Sciatic nerve (tissue), 2 donors: ENCODE measurements around the gene SLC38A2. TPM values are rescaled to one million over a fixed set of nuclear protein-coding genes. Genes with fewer than 3 reads are reported as not detected.

Experiments
- ATAC-seq: fragments of 200-7000 bp; cut with Tn5 transposase; one replicate; pipeline ENCODE4 v1.9.1; 2020; ENCODE audit warnings: mild to moderate bottlenecking, moderate library complexity
- DNase-seq: peaks from one replicate; pipeline ENCODE4 v3.0.0-alpha.2; 2020; ENCODE audit warnings: low spot score
- intact Hi-C: fragments of 100-400 bp; cut with DNase I; formaldehyde crosslinking; loops from one replicate; pipeline ENCODE4 v1.14.2; 2022
- total RNA-seq: library from RNA; stranded (reverse); fragmentation: NEBNext Ultra II Directional; extraction: Animal tissue kit (Norgen Biotek cat#: 25700); gene quantifications from one replicate; pipeline ENCODE4 v1.2.1, GENCODE V29; 2021
- donor health status: DM: no; HTN: no; CAD: no.
- donor health status: DM: no; HTN: no; CAD: no.

Gene SLC38A2
- total RNA-seq, 1 donor from 2014 or later: 285 TPM

GRCh38 chr12:46380022-46380796, 7.6 kb upstream of the SLC38A2 start:
- intact Hi-C loops: loop anchor here (5.0 kb wide), 1 partner anchor 648 kb away; no protein-coding TSS in a partner anchor
- DNase-seq: no peak
- ATAC-seq: no peak

GRCh38 chr12:46379352-46379751, 6.8 kb upstream of the SLC38A2 start:
- no peak for ATAC-seq
- no peak for DNase-seq
- intact Hi-C loops: no loop called here

- ATAC-seq: no peak
- DNase-seq: no peak
- intact Hi-C loops: no loop called here
Measured at GRCh38 chr12:46378530-46378929, 6.0 kb upstream of the SLC38A2 start.

- intact Hi-C loops: no loop called here
- no peak for DNase-seq
- no peak for ATAC-seq
Measured at GRCh38 chr12:46377678-46378077, 5.1 kb upstream of the SLC38A2 start.

- DNase-seq (no peak), ATAC-seq (no peak)
- intact Hi-C loops: no loop called here
Measured at GRCh38 chr12:46376579-46376978, 4.0 kb upstream of the SLC38A2 start.

GRCh38 chr12:46374711-46375110, 2.1 kb upstream of the SLC38A2 start:
- intact Hi-C loops: no loop called here
- no peak for ATAC-seq
- DNase-seq: no peak

GRCh38 chr12:46374310-46374709, 1.7 kb upstream of the SLC38A2 start:
- ATAC-seq (no peak), DNase-seq (no peak)
- intact Hi-C loops: no loop called here

GRCh38 chr12:46373301-46374296, 1.0 kb upstream of the SLC38A2 start:
- ATAC-seq (peak; percentile 29), DNase-seq (peak; percentile 81)
- intact Hi-C loops: no loop called here

- ATAC-seq (peak; percentile 58), DNase-seq (peak; percentile 82)
- intact Hi-C loops: no loop called here
Measured at GRCh38 chr12:46371718-46372543, 642 bp downstream of the SLC38A2 start.

- ATAC-seq (peak; percentile 86), DNase-seq (peak; percentile 95)
- intact Hi-C loops: no loop called here
Measured at GRCh38 chr12:46370792-46371717, 1.5 kb downstream of the SLC38A2 start.

GRCh38 chr12:46370380-46370734, 2.2 kb downstream of the SLC38A2 start:
- no peak for DNase-seq
- intact Hi-C loops: no loop called here
- ATAC-seq: no peak

GRCh38 chr12:46369474-46370379, 2.8 kb downstream of the SLC38A2 start:
- ATAC-seq: no peak
- intact Hi-C loops: no loop called here
- DNase-seq: no peak

GRCh38 chr12:46369095-46369473, 3.5 kb downstream of the SLC38A2 start:
- DNase-seq (no peak), ATAC-seq (no peak)
- intact Hi-C loops: no loop called here

GRCh38 chr12:46368684-46369083, 3.9 kb downstream of the SLC38A2 start:
- ATAC-seq: no peak
- intact Hi-C loops: no loop called here
- DNase-seq: no peak

- ATAC-seq: no peak
- DNase-seq: no peak
- intact Hi-C loops: no loop called here
Measured at GRCh38 chr12:46368138-46368537, 4.4 kb downstream of the SLC38A2 start.

- DNase-seq (no peak), ATAC-seq (no peak)
- intact Hi-C loops: no loop called here
Measured at GRCh38 chr12:46367351-46368029, 5.1 kb downstream of the SLC38A2 start.

GRCh38 chr12:46366771-46367170, 5.8 kb downstream of the SLC38A2 start:
- ATAC-seq (no peak), DNase-seq (no peak)
- intact Hi-C loops: no loop called here
